ENCODE results near the gene PIK3C2G.

PIK3C2G gene

DNA sequence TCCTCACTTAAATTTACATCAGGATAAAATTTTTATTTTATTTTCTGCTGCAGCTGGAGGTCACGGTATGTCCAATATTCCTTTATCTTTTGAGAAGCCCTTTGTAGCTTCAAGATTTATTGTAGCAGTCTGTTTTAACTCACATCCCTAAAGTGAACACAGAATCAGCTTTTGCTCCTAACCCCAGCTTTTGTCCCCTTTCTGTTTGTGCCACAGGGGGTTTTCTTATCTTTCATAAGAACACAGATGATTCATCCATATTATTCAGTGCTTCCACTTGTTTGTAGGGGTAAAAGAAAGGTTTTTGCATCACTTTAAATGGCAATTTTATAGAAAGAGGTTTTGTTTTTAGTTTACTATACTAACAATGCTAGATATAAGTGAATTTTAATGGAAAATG is 21.8 kb upstream of the PIK3C2G start:
- TF ChIP-seq SIN3A (IDR thresholded peaks at IDR 0.05; ENCODE audit: borderline replicate concordance, insufficient read depth, low read length): no peak
- no peak for TF ChIP-seq TAF1 (IDR thresholded peaks at IDR 0.05; ENCODE audit: borderline replicate concordance, insufficient read depth, low read length)
- TF ChIP-seq FOXP2 (optimal IDR thresholded peaks at IDR 0.05; ENCODE audit: borderline replicate concordance, extremely low read depth, extremely low read length, insufficient read depth): no peak
- TF ChIP-seq, protein P1, sequence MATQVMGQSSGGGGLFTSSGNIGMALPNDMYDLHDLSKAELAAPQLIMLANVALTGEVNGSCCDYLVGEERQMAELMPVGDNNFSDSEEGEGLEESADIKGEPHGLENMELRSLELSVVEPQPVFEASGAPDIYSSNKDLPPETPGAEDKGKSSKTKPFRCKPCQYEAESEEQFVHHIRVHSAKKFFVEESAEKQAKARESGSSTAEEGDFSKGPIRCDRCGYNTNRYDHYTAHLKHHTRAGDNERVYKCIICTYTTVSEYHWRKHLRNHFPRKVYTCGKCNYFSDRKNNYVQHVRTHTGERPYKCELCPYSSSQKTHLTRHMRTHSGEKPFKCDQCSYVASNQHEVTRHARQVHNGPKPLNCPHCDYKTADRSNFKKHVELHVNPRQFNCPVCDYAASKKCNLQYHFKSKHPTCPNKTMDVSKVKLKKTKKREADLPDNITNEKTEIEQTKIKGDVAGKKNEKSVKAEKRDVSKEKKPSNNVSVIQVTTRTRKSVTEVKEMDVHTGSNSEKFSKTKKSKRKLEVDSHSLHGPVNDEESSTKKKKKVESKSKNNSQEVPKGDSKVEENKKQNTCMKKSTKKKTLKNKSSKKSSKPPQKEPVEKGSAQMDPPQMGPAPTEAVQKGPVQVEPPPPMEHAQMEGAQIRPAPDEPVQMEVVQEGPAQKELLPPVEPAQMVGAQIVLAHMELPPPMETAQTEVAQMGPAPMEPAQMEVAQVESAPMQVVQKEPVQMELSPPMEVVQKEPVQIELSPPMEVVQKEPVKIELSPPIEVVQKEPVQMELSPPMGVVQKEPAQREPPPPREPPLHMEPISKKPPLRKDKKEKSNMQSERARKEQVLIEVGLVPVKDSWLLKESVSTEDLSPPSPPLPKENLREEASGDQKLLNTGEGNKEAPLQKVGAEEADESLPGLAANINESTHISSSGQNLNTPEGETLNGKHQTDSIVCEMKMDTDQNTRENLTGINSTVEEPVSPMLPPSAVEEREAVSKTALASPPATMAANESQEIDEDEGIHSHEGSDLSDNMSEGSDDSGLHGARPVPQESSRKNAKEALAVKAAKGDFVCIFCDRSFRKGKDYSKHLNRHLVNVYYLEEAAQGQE (IDR thresholded peaks at IDR 0.05; ENCODE audit: insufficient read depth in 1 of 2, low read depth in 2 of 2, low read length in 2 of 2): no peak
- TF ChIP-seq POLR2AphosphoS5 (IDR thresholded peaks at IDR 0.05; ENCODE audit: low read depth, low read length): no peak

- no peak for TF ChIP-seq SIN3A (IDR thresholded peaks at IDR 0.05; ENCODE audit: borderline replicate concordance, insufficient read depth, low read length)
- TF ChIP-seq FOXP2 (optimal IDR thresholded peaks at IDR 0.05; ENCODE audit: borderline replicate concordance, extremely low read depth, extremely low read length, insufficient read depth): no peak
- no peak for TF ChIP-seq TAF1 (IDR thresholded peaks at IDR 0.05; ENCODE audit: borderline replicate concordance, insufficient read depth, low read length)
- TF ChIP-seq, protein P1 (IDR thresholded peaks at IDR 0.05; ENCODE audit: insufficient read depth in 1 of 2, low read depth in 2 of 2, low read length in 2 of 2): no peak
- no peak for TF ChIP-seq POLR2AphosphoS5 (IDR thresholded peaks at IDR 0.05; ENCODE audit: low read depth, low read length)
These were observed 18.8 kb upstream of the PIK3C2G start for GRCh38 chr12:18242380-18243089.

- no peak for TF ChIP-seq POLR2AphosphoS5 (IDR thresholded peaks at IDR 0.05; ENCODE audit: low read depth, low read length)
These were observed 18.1 kb upstream of the PIK3C2G start for GRCh38 chr12:18243238-18243637.

DNA sequence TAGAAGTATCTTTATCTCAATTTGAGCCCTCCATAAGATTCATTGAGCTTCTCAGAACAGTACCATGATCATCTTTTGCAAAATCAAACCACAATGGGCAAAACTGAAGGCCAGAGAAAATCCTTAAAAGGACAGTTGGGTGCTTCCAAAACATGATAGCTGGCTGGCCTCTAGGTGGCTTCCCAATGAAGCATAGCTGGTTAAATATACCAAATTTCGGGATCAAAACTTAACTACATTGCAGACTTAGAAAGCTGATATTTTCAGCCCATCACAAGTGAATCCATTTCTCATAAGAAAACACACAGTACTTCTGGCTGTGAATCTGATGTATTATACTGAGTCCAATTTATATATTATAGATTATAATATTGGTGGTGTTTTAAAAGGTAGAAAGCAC is 15.3 kb upstream of the PIK3C2G start:
- TF ChIP-seq, protein P1 (IDR thresholded peaks at IDR 0.05; ENCODE audit: insufficient read depth in 1 of 2, low read depth in 2 of 2, low read length in 2 of 2): no peak
- TF ChIP-seq SIN3A (IDR thresholded peaks at IDR 0.05; ENCODE audit: borderline replicate concordance, insufficient read depth, low read length): no peak
- no peak for TF ChIP-seq TAF1 (IDR thresholded peaks at IDR 0.05; ENCODE audit: borderline replicate concordance, insufficient read depth, low read length)
- no peak for TF ChIP-seq POLR2AphosphoS5 (IDR thresholded peaks at IDR 0.05; ENCODE audit: low read depth, low read length)
- no peak for TF ChIP-seq FOXP2 (optimal IDR thresholded peaks at IDR 0.05; ENCODE audit: borderline replicate concordance, extremely low read depth, extremely low read length, insufficient read depth)

GRCh38 chr12:18250313-18250916 is 10.9 kb upstream of the PIK3C2G start:
- no peak for TF ChIP-seq POLR2AphosphoS5 (IDR thresholded peaks at IDR 0.05; ENCODE audit: low read depth, low read length)
- no peak for TF ChIP-seq TAF1 (IDR thresholded peaks at IDR 0.05; ENCODE audit: borderline replicate concordance, insufficient read depth, low read length)
- TF ChIP-seq SIN3A (IDR thresholded peaks at IDR 0.05; ENCODE audit: borderline replicate concordance, insufficient read depth, low read length): no peak
- TF ChIP-seq, protein P1 (IDR thresholded peaks at IDR 0.05; ENCODE audit: insufficient read depth in 1 of 2, low read depth in 2 of 2, low read length in 2 of 2): no peak
- no peak for TF ChIP-seq FOXP2 (optimal IDR thresholded peaks at IDR 0.05; ENCODE audit: borderline replicate concordance, extremely low read depth, extremely low read length, insufficient read depth)

All from PFSK-1 (cell line).